NCI-H2227 (cell line): ENCODE results near the gene CNTNAP2.

ENCODE experiments used
- DNase-seq: peaks from one replicate; lab custom pipeline; 2025; ENCODE audit not compliant: unreplicated experiment; lab: John Stamatoyannopoulos, UW

Gene CNTNAP2

GRCh38 chr7:146554556-146554955 is 438.0 kb downstream of the CNTNAP2 start:
- DNase-seq: no peak

- no peak for DNase-seq
These were observed 441.4 kb downstream of the CNTNAP2 start for GRCh38 chr7:146557971-146558469.

GRCh38 chr7:146565872-146566271 is 449.3 kb downstream of the CNTNAP2 start:
- DNase-seq: no peak

GRCh38 chr7:146575903-146576302 is 459.3 kb downstream of the CNTNAP2 start:
- DNase-seq: no peak

GRCh38 chr7:146591976-146592375 is 475.4 kb downstream of the CNTNAP2 start:
- no peak for DNase-seq

GRCh38 chr7:146606628-146607027 is 490.0 kb downstream of the CNTNAP2 start:
- peak; percentile 35 for DNase-seq

- DNase-seq: no peak
These were observed 503.0 kb downstream of the CNTNAP2 start for GRCh38 chr7:146619641-146620040.

GRCh38 chr7:146626912-146627311 is 510.3 kb downstream of the CNTNAP2 start:
- DNase-seq: no peak

- peak; percentile 90 for DNase-seq
These were observed 518.8 kb downstream of the CNTNAP2 start for GRCh38 chr7:146635205-146636032.

GRCh38 chr7:146636033-146636356 is 519.4 kb downstream of the CNTNAP2 start:
- DNase-seq: no peak

- no peak for DNase-seq
These were observed 520.0 kb downstream of the CNTNAP2 start for GRCh38 chr7:146636581-146636980.

GRCh38 chr7:146639291-146639690 is 522.7 kb downstream of the CNTNAP2 start:
- no peak for DNase-seq

GRCh38 chr7:146641491-146641890 is 524.9 kb downstream of the CNTNAP2 start:
- DNase-seq: no peak

GRCh38 chr7:146645383-146645976 is 528.9 kb downstream of the CNTNAP2 start:
- no peak for DNase-seq

GRCh38 chr7:146647445-146647844 is 530.8 kb downstream of the CNTNAP2 start:
- DNase-seq: no peak

- DNase-seq: no peak
These were observed 535.6 kb downstream of the CNTNAP2 start for GRCh38 chr7:146652176-146652575.

GRCh38 chr7:146654048-146654447 is 537.4 kb downstream of the CNTNAP2 start:
- peak; percentile 78 for DNase-seq

- peak; percentile 43 for DNase-seq
These were observed 539.6 kb downstream of the CNTNAP2 start for GRCh38 chr7:146655928-146656797.

GRCh38 chr7:146656988-146657387 is 540.4 kb downstream of the CNTNAP2 start:
- DNase-seq: no peak

- no peak for DNase-seq
These were observed 542.0 kb downstream of the CNTNAP2 start for GRCh38 chr7:146658604-146659003.

GRCh38 chr7:146659732-146660131 is 543.1 kb downstream of the CNTNAP2 start:
- DNase-seq: no peak

- DNase-seq: no peak
These were observed 544.2 kb downstream of the CNTNAP2 start for GRCh38 chr7:146660839-146661238.
